Suprapubic skin (tissue), 4 donors: ENCODE results near the gene SOCS1. TPM values are rescaled to one million over a fixed set of nuclear protein-coding genes. Genes with fewer than 3 reads are reported as not detected.

Experiments
- DNase-seq, 2 donors: peaks; one replicate each; pipeline ENCODE4 v3.0.0-alpha.2; 2019; ENCODE audit warnings: low spot score in 2 of 2
- H3K27ac ChIP-seq: fragments of 200-600 bp; sonication (generic); one replicate; pipeline ENCODE4 v1.5.1; 2019
- H3K27me3 ChIP-seq: fragments of 200-600 bp; sonication (generic); one replicate; pipeline ENCODE4 v1.5.1; 2019
- H3K36me3 ChIP-seq: fragments of 200-600 bp; sonication (generic); one replicate; pipeline ENCODE4 v1.5.1; 2019
- H3K4me1 ChIP-seq: fragments of 200-600 bp; sonication (generic); one replicate; pipeline ENCODE4 v1.5.1; 2019
- H3K4me3 ChIP-seq: fragments of 200-600 bp; sonication (generic); one replicate; pipeline ENCODE4 v1.5.1; 2019; ENCODE audit warnings: mild to moderate bottlenecking
- H3K9me3 ChIP-seq: fragments of 200-600 bp; sonication (generic); one replicate; pipeline ENCODE4 v1.5.1; 2019
- EP300 ChIP-seq: sonication (generic); formaldehyde crosslinking; IDR thresholded peaks from one replicate; pipeline ENCODE4 v1.6.1; 2017; ENCODE audit warnings: antibody characterized with exemption
- POLR2A ChIP-seq, 2 donors: fragments of 450-650 bp; IDR thresholded peaks; one replicate each; pipeline ENCODE4 v1.6.1; 2017; ENCODE audit warnings: antibody characterized with exemption in 2 of 2, mild to moderate bottlenecking in 2 of 2, moderate library complexity in 2 of 2
- POLR2AphosphoS5 ChIP-seq, 3 donors: sonication (generic); formaldehyde crosslinking; IDR thresholded peaks; one replicate each; pipeline ENCODE4 v1.6.1; 2017; ENCODE audit warnings: antibody characterized with exemption in 3 of 3
- WGBS: methylation state at CpG from one replicate; pipeline ENCODE4 v1.1.5; 2018; 5-methylcytosine and 5-hydroxymethylcytosine counted together
- total RNA-seq, 4 donors: library from RNA; depleted of rRNA; stranded (reverse); fragments of >200 nt; gene quantifications; one replicate each; pipeline ENCODE4 v1.1.0, GENCODE V29; 2016
- TF ChIP-seq, protein P1 (sequence below), 2 donors: fragments of 200-600 bp in 1 of 2; fragments of 450-650 bp in 1 of 2; sonication (generic) in 1 of 2; IDR thresholded peaks; one replicate each; pipeline ENCODE4 v1.5.1; 2016 to 2019; ENCODE audit warnings: antibody characterized with exemption in 2 of 2, mild to moderate bottlenecking in 1 of 2, moderate library complexity in 1 of 2

The SOCS1 gene, protein sequence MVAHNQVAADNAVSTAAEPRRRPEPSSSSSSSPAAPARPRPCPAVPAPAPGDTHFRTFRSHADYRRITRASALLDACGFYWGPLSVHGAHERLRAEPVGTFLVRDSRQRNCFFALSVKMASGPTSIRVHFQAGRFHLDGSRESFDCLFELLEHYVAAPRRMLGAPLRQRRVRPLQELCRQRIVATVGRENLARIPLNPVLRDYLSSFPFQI
- 10 to 100 TPM in 1 of 4 donors, 1 to 10 TPM in 3; 3.9 to 15.4 (median 7.5) TPM for total RNA-seq

DNA sequence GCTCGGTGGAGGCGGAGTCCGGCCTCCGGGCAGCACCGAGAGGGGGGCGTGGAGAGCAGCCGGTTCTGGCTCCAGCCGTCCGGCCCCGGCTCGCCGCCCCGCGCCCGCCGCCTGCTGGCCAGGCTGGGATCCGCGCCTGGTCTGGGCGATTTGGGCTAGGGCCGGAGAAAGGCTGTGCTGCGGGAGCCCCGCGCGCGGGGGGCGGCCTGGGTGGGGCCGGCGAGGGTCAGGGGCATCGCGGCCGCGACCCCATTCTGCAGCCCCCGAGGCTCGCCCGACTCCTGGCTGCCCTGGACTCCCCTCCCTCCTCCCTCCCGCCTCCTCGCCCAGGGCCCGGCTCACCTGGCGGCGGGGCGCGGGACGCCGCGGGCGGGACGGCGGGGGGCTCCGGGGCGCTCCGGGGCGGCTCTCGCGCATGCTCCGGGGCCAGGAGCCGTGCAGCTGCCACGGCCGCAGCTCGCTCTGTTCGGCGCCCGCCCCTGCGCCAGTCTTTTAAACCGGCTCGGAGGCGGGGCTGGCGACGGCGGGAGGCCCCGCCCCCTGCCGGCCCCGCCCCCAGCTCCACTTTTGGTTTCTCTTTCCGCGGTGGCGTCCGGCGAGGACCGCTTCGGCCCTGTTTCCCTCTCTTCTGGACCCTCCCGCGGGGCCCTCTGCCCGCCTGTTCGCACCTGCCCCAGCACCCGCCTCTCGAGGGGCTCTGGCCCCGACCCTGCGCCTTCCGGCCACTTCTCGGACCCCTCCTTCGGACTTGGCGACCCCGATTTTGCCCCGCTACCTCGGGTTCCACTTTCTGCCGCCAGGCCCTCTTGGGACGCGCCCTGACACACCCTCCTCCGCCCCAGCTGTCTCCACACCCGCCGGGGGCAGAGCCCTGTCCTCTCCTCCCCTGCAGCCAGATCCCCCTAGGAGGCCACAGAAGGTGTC lies at the start of gene SOCS1:
TSS of gene SOCS1 (minus strand) at position 468 of the 924 bp plus-strand sequence. CDS start 726 bp downstream, outside the sequence.
- DNase-seq = peak; percentile 86 to 89
- no peaks in the 10 kb centered on the region for H3K9me3 ChIP-seq
- WGBS = 1% methylated on average over 53 of the region's 100 CpGs
- H3K36me3 ChIP-seq = no peaks in the 10 kb centered on the region
- TF ChIP-seq, protein P1, sequence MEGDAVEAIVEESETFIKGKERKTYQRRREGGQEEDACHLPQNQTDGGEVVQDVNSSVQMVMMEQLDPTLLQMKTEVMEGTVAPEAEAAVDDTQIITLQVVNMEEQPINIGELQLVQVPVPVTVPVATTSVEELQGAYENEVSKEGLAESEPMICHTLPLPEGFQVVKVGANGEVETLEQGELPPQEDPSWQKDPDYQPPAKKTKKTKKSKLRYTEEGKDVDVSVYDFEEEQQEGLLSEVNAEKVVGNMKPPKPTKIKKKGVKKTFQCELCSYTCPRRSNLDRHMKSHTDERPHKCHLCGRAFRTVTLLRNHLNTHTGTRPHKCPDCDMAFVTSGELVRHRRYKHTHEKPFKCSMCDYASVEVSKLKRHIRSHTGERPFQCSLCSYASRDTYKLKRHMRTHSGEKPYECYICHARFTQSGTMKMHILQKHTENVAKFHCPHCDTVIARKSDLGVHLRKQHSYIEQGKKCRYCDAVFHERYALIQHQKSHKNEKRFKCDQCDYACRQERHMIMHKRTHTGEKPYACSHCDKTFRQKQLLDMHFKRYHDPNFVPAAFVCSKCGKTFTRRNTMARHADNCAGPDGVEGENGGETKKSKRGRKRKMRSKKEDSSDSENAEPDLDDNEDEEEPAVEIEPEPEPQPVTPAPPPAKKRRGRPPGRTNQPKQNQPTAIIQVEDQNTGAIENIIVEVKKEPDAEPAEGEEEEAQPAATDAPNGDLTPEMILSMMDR (IDR thresholded peaks at IDR 0.05) = peak; percentile 81 to 95
- peak in 1 of 3 donors; percentile 68 for TF ChIP-seq POLR2AphosphoS5 (IDR thresholded peaks at IDR 0.05)
- no peak for TF ChIP-seq EP300
- peak; percentile 87 to 98 for TF ChIP-seq POLR2A (IDR thresholded peaks at IDR 0.05)
- no peaks in the 10 kb centered on the region for H3K27me3 ChIP-seq
- H3K4me3 ChIP-seq = peak within 1 kb of the TSS; percentile 89
- H3K27ac ChIP-seq = peak within 1 kb of the TSS; percentile 96
- peaks cover 51% of the 10 kb centered on the region for H3K4me1 ChIP-seq

DNA sequence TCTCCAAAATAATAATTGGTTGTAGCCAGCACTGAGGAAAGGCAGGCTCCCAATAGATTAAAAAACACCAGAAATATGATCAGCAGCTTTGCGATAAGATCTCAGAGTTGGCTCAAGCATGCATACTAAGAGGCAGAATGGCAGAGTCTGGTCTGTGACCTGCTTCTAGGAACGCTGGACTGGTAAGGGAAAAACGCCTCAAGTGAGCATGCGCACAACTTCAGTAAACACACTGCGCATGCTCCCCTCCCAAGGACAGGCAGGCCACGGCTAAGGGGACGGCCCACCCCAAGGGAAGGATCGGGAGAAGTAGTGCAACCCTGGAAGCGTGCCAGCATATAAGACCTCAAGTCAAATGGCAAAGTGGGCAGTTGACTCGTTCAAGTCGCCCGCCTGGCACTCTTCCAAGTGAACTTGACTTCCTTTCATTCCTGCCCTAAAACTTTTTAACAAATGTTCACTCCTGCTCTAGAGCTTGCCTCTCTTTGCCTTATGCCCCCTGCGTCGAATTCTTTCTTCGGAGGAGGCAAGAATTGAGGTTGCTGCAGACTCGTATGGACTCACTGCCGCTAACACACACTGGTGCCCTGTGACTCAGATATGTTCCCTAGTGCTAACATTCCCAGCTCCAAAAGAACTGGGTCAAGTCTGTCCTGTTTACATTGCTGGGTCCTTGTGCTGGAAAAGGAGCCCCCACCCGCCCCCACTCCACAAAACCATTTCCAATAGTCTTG lies 47.6 kb upstream of the SOCS1 start:
- DNase-seq = no peak
- Histone ChIP-seq H3K36me3 (no peaks in the 10 kb centered on the region), H3K9me3 (no peaks in the 10 kb centered on the region), H3K4me3 (no peak overlapping the region), H3K27me3 (no peaks in the 10 kb centered on the region), H3K27ac (no peak overlapping the region), H3K4me1 (peaks cover 5% of the 10 kb centered on the region)
- TF ChIP-seq, protein P1 (IDR thresholded peaks at IDR 0.05) = no peak
- TF ChIP-seq EP300 = no peak
- TF ChIP-seq POLR2A (IDR thresholded peaks at IDR 0.05) = no peak
- TF ChIP-seq POLR2AphosphoS5 (IDR thresholded peaks at IDR 0.05) = no peak
- WGBS = 57% methylated on average over 18 of the region's 18 CpGs

DNA sequence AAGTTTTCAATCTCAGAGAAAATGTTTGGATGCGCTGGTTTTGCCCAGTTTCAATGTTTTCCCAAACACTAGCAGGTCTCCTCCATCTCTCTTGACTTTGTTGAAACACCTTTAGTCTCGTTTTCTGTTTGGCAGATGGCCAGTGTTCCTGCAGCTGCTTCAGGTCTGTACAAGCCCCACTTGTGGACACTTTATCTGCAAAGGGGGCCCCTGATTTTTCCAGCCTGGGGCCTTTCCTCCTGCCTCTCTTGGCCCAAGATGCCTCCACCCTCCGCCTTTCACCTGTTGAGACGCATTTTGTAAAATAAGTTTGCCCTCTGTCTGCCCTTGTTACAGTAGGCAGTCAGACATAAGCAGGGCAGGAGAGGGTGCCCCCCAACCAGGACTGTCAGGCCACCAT lies 47.0 kb upstream of the SOCS1 start:
- no peaks in the 10 kb centered on the region for H3K36me3 ChIP-seq
- H3K9me3 ChIP-seq = no peaks in the 10 kb centered on the region
- H3K27ac ChIP-seq = no peak overlapping the region
- peaks cover 7% of the 10 kb centered on the region for H3K4me1 ChIP-seq
- no peak overlapping the region for H3K4me3 ChIP-seq
- no peaks in the 10 kb centered on the region for H3K27me3 ChIP-seq
- 51% methylated on average over 4 of the region's 4 CpGs for WGBS
- no peak for DNase-seq
- TF ChIP-seq POLR2A (IDR thresholded peaks at IDR 0.05) (no peak), EP300 (no peak), POLR2AphosphoS5 (IDR thresholded peaks at IDR 0.05) (no peak)
- TF ChIP-seq, protein P1 (IDR thresholded peaks at IDR 0.05) = no peak

DNA sequence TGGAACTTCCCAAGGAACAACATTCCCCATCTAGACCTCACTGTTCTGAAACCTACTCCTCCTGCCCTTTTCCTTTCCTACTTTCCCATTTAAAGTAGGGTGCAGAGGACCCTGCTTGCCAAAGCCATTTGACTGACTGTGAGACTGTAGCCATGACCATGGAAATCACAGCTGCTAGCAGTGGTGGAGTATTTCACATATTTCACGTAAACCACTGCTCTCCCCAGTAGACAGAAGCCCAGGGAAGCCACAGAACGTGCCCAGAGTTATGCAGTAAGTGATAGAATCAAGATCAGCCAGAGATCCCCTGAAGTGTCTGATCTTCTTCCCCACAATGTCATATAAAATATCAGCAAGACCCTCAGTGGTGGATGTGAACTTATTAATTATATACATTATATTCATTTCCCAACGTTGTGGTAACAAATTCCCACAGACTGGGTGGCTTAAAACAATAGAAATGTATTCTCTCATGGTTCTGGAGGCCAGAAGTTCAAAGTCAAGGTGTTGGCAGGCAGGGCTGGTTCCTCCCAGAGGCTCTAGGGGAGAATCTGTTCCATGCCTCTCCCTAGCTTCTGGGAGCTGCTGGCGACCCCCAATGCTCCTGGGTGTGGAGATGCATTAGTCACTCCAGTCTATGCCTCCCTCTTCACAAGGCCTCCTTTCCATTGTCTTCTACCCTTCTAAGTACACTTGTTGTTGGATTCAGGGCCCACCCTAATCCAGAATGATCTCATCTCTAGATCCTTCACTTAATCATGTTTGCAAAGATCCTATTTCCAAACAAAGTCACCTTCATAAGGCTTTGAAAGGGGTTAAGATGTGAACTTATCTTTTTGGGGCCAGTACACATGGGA lies 45.9 kb upstream of the SOCS1 start:
- H3K9me3 ChIP-seq = no peaks in the 10 kb centered on the region
- no peak overlapping the region for H3K4me3 ChIP-seq
- H3K27ac ChIP-seq = no peak overlapping the region
- 65% methylated on average over 4 of the region's 4 CpGs for WGBS
- H3K4me1 ChIP-seq = peaks cover 18% of the 10 kb centered on the region
- no peak for DNase-seq
- H3K36me3 ChIP-seq = no peaks in the 10 kb centered on the region
- TF ChIP-seq, protein P1 (IDR thresholded peaks at IDR 0.05) = no peak
- no peak for TF ChIP-seq EP300
- TF ChIP-seq POLR2A (IDR thresholded peaks at IDR 0.05) = no peak
- no peak for TF ChIP-seq POLR2AphosphoS5 (IDR thresholded peaks at IDR 0.05)
- H3K27me3 ChIP-seq = no peaks in the 10 kb centered on the region
